HepG2 (cell line): ENCODE results near the gene SOBP. TPM values are rescaled to one million over a fixed set of nuclear protein-coding genes. Genes with fewer than 3 reads are reported as not detected.

Experiments
- DMAP1 ChIP-seq: IDR thresholded peaks from 2 replicates; pipeline ENCODE4 v1.6.1; 2016
- EHMT2 ChIP-seq: fragments of 200-600 bp; sonication (generic); IDR thresholded peaks from 2 replicates; pipeline ENCODE4 v1.7.0; 2017; ENCODE audit warnings: antibody characterized with exemption, low read depth, low read length, borderline replicate concordance
- FOXK2 ChIP-seq: fragments of 450-650 bp; IDR thresholded peaks from 2 replicates; pipeline ENCODE4 v1.6.1; 2016
- ISL2 ChIP-seq: sonication (generic); formaldehyde crosslinking; IDR thresholded peaks from 2 replicates; pipeline ENCODE4 v1.5.0; 2020; ENCODE audit warnings: missing genetic modification reagents
- KDM2A ChIP-seq: sonication (generic); formaldehyde crosslinking; IDR thresholded peaks from 2 replicates; pipeline ENCODE4 v1.4.0; 2020; ENCODE audit warnings: low read depth, missing genetic modification reagents, borderline replicate concordance
- KDM5A ChIP-seq: fragments of 200-600 bp; sonication (generic); IDR thresholded peaks from 2 replicates; pipeline ENCODE4 v1.7.0; 2018; ENCODE audit warnings: antibody characterized with exemption, mild to moderate bottlenecking, low read length, borderline replicate concordance
- KMT2B ChIP-seq: IDR thresholded peaks from 2 replicates; pipeline ENCODE4 v1.6.1; 2016; ENCODE audit warnings: missing genetic modification reagents, missing compliant biosample characterization
- MED1 ChIP-seq: sonication (generic); formaldehyde crosslinking; IDR thresholded peaks from 2 replicates; pipeline ENCODE4 v1.4.0; 2020; ENCODE audit warnings: missing genetic modification reagents
- MXD1 ChIP-seq: sonication (generic); formaldehyde crosslinking; IDR thresholded peaks from 2 replicates; pipeline ENCODE4 v1.4.0; 2020; ENCODE audit warnings: mild to moderate bottlenecking, missing genetic modification reagents
- NFIB ChIP-seq: sonication (generic); formaldehyde crosslinking; IDR thresholded peaks from 2 replicates; pipeline ENCODE4 v1.9.0; 2021; ENCODE audit warnings: missing genetic modification reagents, mild to moderate bottlenecking, borderline replicate concordance
- NRL ChIP-seq: sonication (generic); formaldehyde crosslinking; IDR thresholded peaks from 2 replicates; pipeline ENCODE4 v1.5.0; 2020; ENCODE audit warnings: missing genetic modification reagents, mild to moderate bottlenecking, moderate library complexity, borderline replicate concordance
- REST ChIP-seq, 2 experiments: IDR thresholded peaks; 2 replicates each; pipeline ENCODE4 v1.6.1; 2011 to 2012; ENCODE audit warnings: low read length in 2 of 2, borderline replicate concordance in 1 of 2, low read depth in 1 of 2, mild to moderate bottlenecking in 1 of 2, moderate library complexity in 1 of 2
- SATB2 ChIP-seq: sonication (generic); formaldehyde crosslinking; IDR thresholded peaks from 2 replicates; pipeline ENCODE4 v1.5.0; 2020; ENCODE audit warnings: missing genetic modification reagents
- TGIF2 ChIP-seq: IDR thresholded peaks from 2 replicates; pipeline ENCODE4 v1.6.1; 2016; ENCODE audit warnings: control low read depth, missing compliant biosample characterization
- ZNF556 ChIP-seq: sonication (generic); formaldehyde crosslinking; IDR thresholded peaks from 2 replicates; pipeline ENCODE4 v1.4.0; 2020; ENCODE audit warnings: mild to moderate bottlenecking, missing genetic modification reagents, borderline replicate concordance
- ZNF589 ChIP-seq: sonication (generic); formaldehyde crosslinking; conservative IDR thresholded peaks from 2 replicates; pipeline ENCODE4 v1.8.0; 2022; ENCODE audit warnings: mild to moderate bottlenecking, moderate library complexity, missing genetic modification reagents
- ZNF891 ChIP-seq: sonication (generic); formaldehyde crosslinking; IDR thresholded peaks from 2 replicates; pipeline ENCODE4 v1.5.0; 2020; ENCODE audit warnings: mild to moderate bottlenecking, missing genetic modification reagents
- ZSCAN21 ChIP-seq: sonication (generic); formaldehyde crosslinking; IDR thresholded peaks from 2 replicates; pipeline ENCODE4 v1.8.0; 2022; ENCODE audit warnings: mild to moderate bottlenecking, missing genetic modification reagents, moderate library complexity, borderline replicate concordance
- polyA plus RNA-seq, 8 experiments: library from polyadenylated mRNA; depleted of rRNA in 3 of 8; stranded (reverse) in 7 of 8; unstranded in 1 of 8; fragments of >200 nt; fragmentation: Illumina TruSeq in 4 of 8; extraction: Trizol in 4 of 8; gene quantifications; 2 replicates each; pipeline versions ENCODE4 v1.2.1 to v1.2.3, GENCODE V29; 2011 to 2016; ENCODE audit warnings: low read depth in 4 of 8, missing spikeins in 1 of 8, mixed read lengths in 1 of 8; ENCODE audit not compliant: insufficient read depth in 1 of 8
- total RNA-seq, 5 experiments: library from RNA; depleted of rRNA; stranded (reverse); fragments of >200 nt; fragmentation: Illumina TruSeq; extraction: Trizol; gene quantifications; 2 replicates each; pipeline ENCODE4 v1.2.3, GENCODE V29; 2016; ENCODE audit warnings: low read depth in 1 of 5
- TF ChIP-seq, protein P1 (sequence below): sonication (generic); formaldehyde crosslinking; IDR thresholded peaks from 2 replicates; pipeline ENCODE4 v1.8.0; 2023; ENCODE audit warnings: mild to moderate bottlenecking, missing genetic modification reagents
- TF ChIP-seq, protein P2 (sequence below): sonication (generic); formaldehyde crosslinking; IDR thresholded peaks from 2 replicates; pipeline ENCODE4 v1.5.0; 2020; ENCODE audit warnings: missing genetic modification reagents
- TF ChIP-seq, protein P3 (sequence below): sonication (generic); formaldehyde crosslinking; IDR thresholded peaks from 2 replicates; pipeline ENCODE4 v1.4.0; 2020; ENCODE audit warnings: mild to moderate bottlenecking, missing genetic modification reagents, borderline replicate concordance

Gene SOBP
- total and polyA plus RNA-seq, 2 of the 13 experiments (the other 11 are each of a cell fraction or from before 2014, with no cell fraction given) = 1.5 to 6.9 TPM

GRCh38 chr6:107488875-107489635, 862 bp upstream of the SOBP start (continued):
- 0 out of 2 replicates have a peak, but pooled peaks have one; percentile 32 for TF ChIP-seq DMAP1 (CRISPR knock-in tag)
- TF ChIP-seq MXD1 (CRISPR knock-in tag) = no peak
- TF ChIP-seq NFIB (CRISPR knock-in tag) = no peak
- no peak for TF ChIP-seq KMT2B (CRISPR knock-in tag)
- no peak for TF ChIP-seq NRL (CRISPR knock-in tag)
- no peak for TF ChIP-seq ZNF589 (CRISPR knock-in tag)
- TF ChIP-seq MED1 (CRISPR knock-in tag) = no peak
- no peak for TF ChIP-seq ISL2 (CRISPR knock-in tag)
- TF ChIP-seq KDM2A = peak; percentile 51; the same call in 1 of the 2 replicates
- TF ChIP-seq ZNF891 (CRISPR knock-in tag) = no peak
- no peak for TF ChIP-seq ZNF556 (CRISPR knock-in tag)
- no peak for TF ChIP-seq EHMT2
- TF ChIP-seq, protein P1, sequence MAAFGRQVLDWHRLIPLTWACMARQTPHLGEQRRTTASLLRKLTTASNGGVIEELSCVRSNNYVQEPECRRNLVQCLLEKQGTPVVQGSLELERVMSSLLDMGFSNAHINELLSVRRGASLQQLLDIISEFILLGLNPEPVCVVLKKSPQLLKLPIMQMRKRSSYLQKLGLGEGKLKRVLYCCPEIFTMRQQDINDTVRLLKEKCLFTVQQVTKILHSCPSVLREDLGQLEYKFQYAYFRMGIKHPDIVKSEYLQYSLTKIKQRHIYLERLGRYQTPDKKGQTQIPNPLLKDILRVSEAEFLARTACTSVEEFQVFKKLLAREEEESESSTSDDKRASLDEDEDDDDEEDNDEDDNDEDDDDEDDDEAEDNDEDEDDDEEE = 0 out of 2 replicates have a peak, but pooled peaks have one; percentile 47
- TF ChIP-seq FOXK2 = no peak
- TF ChIP-seq SATB2 (CRISPR knock-in tag) = no peak
- TF ChIP-seq, protein P2, sequence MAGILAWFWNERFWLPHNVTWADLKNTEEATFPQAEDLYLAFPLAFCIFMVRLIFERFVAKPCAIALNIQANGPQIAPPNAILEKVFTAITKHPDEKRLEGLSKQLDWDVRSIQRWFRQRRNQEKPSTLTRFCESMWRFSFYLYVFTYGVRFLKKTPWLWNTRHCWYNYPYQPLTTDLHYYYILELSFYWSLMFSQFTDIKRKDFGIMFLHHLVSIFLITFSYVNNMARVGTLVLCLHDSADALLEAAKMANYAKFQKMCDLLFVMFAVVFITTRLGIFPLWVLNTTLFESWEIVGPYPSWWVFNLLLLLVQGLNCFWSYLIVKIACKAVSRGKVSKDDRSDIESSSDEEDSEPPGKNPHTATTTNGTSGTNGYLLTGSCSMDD (CRISPR knock-in tag) = no peak
- TF ChIP-seq ZSCAN21 (CRISPR knock-in tag) = peak; percentile 82
- TF ChIP-seq KDM5A = no peak
- TF ChIP-seq, protein P3, sequence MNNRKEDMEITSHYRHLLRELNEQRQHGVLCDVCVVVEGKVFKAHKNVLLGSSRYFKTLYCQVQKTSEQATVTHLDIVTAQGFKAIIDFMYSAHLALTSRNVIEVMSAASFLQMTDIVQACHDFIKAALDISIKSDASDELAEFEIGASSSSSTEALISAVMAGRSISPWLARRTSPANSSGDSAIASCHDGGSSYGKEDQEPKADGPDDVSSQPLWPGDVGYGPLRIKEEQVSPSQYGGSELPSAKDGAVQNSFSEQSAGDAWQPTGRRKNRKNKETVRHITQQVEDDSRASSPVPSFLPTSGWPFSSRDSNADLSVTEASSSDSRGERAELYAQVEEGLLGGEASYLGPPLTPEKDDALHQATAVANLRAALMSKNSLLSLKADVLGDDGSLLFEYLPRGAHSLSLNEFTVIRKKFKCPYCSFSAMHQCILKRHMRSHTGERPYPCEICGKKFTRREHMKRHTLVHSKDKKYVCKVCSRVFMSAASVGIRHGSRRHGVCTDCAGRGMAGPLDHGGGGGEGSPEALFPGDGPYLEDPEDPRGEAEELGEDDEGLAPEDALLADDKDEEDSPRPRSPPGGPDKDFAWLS (CRISPR knock-in tag) = no peak
- TF ChIP-seq REST (IDR thresholded peaks at IDR 0.05; ENCODE audit: borderline replicate concordance in 1 of 2, low read depth in 1 of 2, low read length in 2 of 2) = no peak
- TF ChIP-seq TGIF2 = no peak
